Limb (tissue), 2 donors: Measurements from ENCODE around the gene DDI2.
"Not testable (repeated sequence)": the region's sequence is repeated elsewhere in the genome, so short reads cannot be mapped to it uniquely, and the experiment has no call there.

Source experiments
- DNase-seq, 2 donors: peaks; one replicate each; pipeline ENCODE4 v3.0.0-alpha.2; 2016; ENCODE audit errors: extremely low spot score in 2 of 2

The DDI2 gene

DNA sequence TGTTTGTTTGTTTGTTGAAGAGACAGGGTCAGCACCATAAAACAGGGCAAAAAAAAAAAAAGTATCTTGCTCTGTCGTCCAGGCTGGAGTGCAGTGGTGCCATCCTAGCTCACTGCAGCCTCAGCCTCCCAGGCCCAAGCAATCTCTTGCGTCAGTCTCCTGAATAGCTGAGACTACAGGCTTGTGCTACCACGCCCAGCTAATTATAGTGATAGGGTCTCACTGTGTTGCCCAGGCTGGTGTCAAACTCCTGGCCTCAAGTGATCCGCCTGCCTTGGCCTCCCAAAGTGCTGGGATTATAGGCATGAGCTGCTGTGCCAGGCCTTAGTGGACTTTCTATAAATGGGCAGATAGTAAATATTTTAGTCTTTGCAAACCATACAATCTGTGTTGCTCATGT is 19.2 kb downstream of the DDI2 start:
- no peak for DNase-seq

DNA sequence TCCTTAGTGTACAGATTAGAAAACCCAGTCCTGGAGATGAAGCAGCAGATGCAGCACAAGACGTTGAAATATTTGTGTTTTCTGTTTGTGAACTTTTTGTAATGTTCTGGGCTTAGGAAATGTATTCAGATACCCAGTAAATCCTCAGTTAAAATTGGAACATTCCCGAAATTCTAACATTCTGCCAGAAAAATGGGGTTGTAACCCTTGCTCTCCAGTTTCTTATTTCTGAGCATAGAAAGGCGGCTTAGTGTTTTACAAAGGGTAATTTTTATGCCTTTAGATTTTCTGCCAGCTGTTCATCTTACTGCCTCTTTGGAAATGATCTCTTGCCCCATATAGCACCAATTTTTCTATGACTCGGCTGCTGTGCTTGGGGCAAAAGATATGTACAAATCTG is 20.6 kb downstream of the DDI2 start:
- no peak for DNase-seq

DNA sequence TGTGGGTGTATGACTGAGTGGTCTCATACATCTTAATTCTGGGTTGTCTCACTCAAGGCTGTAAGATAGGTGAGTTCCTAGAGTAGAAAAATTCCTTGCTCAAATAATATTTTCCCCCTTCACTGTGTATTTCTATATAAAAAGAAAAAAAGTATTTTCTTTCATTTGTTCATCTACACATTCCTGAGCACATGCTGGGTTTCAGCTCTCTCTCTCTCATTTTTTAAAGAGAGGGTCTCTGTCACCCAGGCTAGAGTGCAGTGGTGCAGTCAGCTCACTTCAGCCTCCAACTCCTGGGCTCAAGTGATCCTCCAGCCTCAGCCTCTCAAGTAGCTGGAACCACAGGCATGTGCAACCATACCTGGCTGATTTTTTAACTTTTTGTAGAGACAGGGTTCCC is 22.0 kb downstream of the DDI2 start:
- no peak for DNase-seq

DNA sequence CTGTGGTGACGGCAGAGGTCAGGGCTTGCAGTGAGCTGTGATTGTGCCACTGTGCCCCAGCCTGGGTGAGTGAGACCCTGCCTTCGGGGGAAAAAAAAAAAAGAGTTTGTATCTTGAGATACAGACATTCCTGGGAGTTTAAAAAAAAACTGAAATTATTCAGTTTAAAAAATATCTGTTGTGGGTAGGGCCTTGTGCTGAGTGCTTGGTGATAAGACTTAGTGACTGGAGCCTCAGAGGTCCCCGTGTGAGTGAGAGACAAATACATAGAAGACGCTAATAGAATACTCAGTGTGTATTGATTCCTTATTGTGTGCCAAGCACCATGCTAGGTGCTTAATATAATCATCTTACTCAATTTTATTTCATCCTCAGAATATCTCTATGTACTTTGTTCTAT is 22.7 kb downstream of the DDI2 start:
- DNase-seq = no peak

DNA sequence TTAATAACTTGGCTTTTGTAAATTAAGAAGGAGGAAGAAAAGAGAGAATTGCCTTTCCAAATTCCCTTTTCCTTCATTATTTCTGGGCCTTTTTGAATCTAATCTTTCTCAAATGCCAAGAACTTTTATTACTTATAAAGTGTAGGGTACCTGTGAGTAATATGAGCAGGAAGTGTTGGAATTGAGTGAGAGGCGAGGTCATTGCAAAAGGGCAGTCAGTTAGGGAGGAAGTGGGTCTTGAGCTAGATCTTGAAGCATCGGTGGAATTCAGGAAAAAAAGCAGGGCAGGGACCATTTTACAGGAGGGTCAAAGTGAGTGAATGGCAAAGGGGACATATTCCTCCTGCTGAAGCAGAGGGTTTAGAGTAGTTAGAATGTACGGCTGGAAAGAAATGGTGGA is 23.4 kb downstream of the DDI2 start:
- DNase-seq = no peak

DNA sequence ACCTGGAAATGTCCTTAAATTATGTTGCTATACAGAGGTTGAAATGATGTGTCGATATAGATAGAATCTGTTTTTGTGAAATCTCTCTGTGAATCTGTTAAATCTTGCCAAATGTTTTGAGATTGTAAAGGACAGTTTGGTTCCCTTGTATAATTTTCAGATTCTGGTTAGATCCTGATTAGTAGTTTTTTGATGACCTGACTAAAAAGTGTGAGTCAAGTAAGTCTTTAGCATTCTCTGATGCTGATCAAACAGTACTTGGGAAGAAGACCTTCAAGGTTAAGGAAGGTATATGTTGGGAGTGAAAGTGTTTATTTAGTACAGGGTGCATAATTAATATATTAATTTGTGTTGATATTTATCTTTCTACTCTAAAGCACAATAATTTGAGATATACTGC is 32.7 kb downstream of the DDI2 start:
- no peak for DNase-seq

DNA sequence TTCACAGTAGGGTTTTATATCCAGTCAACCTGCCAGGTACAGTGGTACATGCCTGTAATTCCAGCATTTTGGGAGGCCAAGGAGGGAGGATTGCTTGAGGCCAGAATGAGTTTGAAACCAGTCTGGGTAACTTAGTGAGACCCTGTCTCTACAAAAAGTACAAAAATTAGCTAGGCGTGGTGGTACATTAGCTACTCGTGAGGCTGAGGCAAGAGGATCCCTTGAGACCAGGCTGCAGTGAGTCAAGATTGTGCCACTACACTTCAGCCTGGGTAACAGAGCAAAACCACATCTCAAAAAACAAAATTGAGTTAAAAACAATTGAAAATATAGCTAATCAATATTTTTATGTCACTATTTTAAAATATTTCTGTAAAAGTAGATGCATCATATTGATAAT is 33.2 kb downstream of the DDI2 start:
- no peak for DNase-seq

DNA sequence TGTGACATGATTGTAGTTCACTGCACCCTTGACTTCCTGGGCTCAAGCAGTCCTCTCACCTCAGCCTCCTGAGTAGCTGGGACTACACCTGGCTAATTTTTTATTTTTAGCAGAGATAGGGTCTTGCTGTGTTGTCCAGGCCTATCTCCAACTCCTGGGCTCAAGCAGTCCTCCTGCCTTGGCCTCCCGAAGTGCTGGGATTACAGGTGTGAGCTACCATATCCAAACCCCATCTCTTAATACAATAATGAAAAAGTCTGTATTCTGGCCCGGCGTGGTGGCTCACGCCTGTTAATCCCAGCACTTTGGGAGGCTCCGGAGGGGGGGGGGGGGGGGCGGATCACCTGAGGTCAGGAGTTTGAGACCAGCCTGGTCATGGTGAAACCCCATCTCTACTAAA is 34.9 kb downstream of the DDI2 start:
- DNase-seq = not testable (repeated sequence)

DNA sequence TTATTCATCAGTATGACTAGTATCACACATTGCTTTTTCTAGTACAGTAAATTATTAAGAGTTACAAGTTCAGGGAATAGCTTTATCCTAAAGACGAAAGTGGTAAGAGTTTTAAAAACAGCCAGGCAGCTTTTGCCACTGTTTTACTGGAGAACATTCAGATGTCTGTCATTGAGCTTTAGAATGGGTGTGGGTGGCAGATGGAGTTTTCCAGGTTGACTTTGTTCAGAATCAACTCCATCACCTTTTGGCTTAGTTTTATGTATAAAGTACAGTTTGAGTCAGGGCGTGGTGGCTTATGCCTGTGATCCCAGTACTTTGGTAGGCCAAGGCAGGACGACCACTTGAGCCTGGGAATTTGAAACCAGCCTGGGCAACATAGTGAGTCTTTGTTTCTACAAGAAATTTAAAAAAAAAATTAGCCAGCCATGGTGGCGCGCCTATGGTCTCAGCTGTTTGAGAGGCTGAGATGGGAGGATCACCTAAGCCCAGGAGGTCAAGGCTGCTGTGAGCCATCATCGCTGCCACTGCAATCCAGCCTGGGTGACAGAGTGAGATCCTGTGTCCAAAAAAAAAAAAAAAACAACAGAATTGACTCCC is 36.9 kb downstream of the DDI2 start:
- no peak for DNase-seq

DNA sequence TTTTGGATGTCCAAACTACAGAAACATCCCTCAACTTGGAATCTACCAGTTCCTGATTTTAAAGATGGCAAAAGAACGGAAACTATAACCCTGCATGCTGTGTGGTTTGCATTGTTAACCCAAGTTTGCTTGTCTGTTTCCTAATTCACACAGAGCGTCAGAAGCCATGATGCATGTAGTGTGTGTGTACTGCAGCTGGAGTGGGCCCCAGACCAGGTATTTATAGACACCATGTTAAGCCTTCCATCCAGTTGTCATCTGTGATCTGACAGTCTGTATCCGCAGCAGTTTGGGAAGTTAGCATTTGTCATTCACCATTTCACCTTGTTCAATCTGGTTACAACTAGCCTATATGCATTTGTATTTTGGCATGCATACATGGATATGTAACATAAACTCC is 39.2 kb downstream of the DDI2 start:
- DNase-seq = no peak

DNA sequence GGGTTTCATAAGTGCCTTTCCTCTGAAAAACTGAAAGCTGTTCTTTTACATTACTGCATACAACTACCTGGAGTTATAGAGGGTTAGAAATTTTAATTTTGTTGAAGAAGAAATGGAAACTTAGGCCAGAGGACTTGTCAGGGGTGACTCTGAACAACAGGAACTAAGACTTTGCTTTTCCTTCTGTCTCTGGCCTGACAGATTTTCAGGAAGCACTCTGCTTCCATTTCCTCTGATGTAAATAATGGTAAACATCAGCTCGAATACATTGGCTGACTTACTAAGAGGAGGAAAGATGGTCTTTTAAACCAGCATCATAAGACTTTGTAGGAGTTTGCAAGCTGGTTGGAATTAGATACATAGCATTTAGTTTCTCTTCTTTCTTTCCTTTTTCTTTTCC is 39.8 kb downstream of the DDI2 start:
- DNase-seq = no peak

DNA sequence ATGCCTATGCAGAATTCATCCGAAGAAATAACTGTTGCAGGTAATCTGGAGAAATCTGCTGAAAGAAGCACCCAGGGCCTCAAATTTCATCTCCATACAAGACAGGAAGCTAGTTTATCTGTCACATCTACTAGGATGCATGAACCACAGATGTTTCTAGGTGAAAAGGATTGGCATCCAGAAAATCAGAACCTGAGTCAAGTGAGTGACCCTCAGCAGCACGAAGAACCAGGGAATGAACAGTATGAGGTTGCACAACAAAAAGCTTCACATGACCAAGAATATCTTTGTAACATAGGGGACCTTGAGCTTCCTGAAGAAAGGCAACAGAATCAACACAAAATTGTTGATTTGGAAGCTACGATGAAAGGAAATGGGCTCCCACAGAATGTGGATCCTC is 42.9 kb downstream of the DDI2 start:
- DNase-seq = no peak

DNA sequence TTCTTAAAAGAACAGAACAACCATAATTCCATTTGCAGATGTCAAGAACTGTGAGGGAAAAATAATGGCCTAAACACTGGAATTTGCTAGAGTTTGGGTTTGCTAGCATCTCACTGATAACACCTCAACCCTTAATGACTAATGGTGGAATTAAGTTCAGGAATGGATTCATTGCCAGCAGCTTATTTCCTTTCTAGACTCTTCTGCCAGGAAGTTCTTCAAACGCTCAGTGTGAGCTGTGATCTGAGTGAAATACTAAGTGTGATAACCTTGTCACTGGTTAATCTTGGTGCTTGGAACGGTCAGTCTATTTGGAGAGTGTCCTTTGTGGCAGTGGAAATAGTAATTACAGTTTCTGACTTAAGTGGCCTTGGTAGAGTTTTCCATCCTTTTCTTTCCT is 45.2 kb downstream of the DDI2 start:
- DNase-seq = no peak

DNA sequence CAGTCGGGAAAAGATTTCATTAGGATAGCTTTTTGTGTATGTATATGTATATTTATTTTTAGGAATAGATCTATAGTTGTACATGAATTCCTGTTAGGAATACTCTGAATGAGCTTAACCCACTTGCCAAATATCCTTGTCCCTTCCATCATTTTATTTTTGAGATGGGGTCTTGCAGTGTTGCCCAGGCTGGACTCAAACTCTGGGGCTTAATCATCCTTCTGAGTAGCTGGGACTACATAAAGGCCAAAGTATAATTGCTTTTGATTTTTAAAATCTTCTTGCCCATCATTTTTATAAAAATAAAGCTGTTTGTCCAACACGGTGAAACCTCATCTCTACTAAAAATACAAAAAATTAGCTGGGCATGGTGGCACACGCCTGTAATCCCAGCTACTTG is 46.7 kb downstream of the DDI2 start:
- no peak for DNase-seq

DNA sequence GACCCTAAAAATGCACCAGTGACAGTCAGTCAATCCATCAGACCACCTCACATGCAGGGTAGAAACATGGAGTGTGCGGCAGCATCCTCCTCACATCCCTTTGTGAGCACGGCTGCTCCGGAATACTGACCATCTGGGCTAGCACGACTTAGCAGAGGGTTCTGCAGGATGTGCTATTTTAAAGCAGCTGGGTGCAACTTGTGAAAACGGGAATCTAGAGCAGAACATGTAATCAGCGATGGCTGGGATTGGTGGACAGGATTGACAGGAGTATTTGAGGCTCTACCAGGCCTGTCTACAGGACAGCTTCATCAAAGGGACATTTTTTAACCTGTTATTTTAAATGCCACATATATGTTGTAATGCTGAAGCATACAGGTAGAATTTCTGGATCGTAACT is 50.1 kb downstream of the DDI2 start:
- DNase-seq = no peak

DNA sequence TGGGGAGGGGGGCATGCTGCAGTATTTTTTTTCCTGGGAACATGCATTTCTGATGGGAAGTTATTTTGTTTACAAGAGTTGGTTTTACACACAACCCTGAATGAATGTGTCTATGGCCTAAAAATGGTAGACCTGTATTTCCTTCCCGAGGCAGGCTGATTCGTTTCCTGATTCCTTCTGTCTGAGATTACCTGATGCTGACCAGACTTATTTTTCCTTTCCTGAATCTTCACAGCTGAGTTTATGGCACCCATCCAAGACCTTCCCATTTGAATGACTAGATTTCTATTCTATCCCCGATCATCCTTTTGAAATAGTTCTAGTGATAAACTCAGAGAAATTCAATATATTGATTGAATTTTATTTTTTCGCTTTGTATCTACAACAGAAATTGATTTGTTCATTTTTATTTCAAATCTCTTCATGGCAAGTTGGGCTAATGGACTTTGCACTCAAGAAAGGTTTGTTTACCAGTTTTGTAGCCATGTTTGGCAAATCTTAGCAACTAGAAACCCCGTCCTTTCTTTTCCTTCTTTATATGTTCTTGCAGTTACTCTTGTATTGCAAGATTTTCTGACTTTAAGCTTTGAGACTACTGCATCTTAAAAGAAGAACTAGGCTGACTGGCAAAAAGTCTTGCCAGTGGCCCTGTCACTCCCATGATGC is 51.0 kb downstream of the DDI2 start:
- DNase-seq = no peak

DNA sequence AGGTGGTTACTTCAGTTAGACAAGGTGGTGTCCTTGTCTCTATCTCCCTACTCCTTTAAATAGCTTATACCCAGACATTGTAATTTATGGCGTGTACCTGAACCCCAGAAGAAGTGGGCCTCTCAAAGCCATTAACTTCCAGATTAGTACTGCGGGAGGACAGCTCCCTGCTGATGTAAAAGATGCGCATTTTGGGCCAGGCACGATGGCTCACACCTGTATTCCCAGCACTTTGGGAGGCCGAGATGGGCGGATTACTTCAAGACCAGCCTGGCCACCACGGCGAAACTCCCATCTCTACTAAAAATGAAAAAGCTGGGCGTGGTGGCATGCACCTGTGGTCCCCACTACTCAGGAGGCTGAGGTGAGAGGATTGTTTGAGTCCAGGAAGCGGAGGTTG is 51.8 kb downstream of the DDI2 start:
- no peak for DNase-seq

DNA sequence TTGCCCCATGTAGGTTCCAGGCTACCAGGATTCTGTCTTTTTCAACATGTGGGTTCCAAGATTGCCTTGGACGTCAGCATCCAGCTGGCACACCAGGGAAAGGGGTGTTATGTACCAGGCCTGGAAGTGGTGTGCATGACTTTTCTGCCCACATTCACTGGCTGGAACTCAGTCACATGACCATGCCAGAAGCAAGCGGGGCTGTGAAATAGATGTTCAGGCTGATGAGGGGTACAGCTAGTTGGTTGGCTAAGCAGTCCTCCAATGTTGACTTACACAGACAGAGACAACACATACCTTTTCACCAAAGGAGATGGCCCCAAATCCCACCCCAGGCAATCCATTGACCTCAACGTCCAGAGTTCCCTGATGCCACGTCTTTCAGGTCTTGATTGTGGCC is 52.6 kb downstream of the DDI2 start:
- DNase-seq = no peak

DNA sequence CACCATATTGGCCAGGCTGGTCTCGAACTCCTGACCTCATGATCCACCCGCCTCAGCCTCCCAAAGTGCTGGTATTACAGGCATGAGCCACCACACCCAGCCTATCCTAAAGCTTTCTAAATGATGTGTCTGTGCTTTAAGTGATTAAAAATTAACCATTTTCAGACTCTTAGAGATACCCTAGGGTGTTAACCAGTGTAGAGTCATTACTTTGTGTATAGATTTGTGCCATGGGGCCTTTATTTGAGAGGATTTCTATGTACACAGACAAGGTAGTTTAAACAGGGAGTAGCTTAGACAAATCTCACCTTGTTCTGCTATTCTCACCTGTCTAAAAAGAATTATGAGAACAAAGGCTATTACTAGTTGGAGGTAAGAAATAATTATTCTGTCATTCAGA is 54.2 kb downstream of the DDI2 start:
- DNase-seq = no peak

DNA sequence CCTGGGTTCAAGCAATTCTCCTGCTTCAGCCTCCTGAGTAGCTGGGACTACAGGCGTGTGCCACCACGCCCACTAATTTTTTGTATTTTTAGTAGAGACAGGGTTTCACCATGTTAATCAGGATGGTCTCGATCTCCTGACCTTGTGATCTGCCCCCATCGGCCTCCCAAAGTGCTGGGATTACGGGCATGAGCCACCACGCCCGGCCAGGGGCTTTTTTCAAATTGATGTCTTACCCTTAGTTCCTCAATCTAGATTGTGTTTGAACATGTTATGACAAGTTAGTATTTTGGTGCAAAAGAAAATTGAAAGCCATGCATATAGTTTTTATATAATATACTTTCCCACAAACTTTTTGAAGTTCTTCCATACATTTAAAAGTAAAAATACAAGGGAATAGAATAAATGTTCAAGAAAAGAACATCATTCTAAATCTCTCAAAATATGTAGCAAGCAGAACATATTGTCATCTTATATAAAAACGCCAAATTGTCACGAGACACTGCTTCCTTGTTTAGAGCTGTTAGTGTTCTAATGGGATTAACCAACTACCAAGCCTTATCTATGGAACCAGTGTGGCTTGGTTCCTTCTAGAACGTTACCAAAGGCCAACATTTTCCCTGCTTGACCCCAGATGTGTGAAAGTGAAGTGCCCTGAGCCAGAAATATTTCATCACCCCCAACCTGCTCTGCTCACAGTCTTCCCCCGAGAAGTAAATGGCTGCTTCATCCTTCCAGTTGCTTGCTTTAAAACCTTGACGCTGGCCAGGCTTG is 57.3 kb downstream of the DDI2 start:
- no peak for DNase-seq

DNA sequence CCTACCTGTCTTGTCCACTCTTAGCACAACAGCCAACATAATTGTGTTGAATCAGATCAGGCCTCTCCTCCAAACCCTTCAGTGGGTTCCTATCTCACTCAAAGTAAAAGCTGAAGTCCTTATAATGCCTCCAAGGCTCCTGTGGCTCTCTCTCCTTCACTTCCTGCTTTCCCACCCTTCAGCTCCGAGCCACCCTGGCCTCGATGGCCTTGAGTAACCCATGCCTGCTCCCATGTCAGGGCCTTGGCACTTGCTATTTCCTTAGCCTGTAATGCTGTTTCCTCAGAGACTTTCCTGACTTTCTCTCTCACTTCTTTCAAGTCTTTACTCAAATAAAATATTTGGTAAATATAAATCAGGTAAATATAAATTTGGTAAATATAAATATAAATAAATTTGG is 58.8 kb downstream of the DDI2 start:
- DNase-seq = no peak

DNA sequence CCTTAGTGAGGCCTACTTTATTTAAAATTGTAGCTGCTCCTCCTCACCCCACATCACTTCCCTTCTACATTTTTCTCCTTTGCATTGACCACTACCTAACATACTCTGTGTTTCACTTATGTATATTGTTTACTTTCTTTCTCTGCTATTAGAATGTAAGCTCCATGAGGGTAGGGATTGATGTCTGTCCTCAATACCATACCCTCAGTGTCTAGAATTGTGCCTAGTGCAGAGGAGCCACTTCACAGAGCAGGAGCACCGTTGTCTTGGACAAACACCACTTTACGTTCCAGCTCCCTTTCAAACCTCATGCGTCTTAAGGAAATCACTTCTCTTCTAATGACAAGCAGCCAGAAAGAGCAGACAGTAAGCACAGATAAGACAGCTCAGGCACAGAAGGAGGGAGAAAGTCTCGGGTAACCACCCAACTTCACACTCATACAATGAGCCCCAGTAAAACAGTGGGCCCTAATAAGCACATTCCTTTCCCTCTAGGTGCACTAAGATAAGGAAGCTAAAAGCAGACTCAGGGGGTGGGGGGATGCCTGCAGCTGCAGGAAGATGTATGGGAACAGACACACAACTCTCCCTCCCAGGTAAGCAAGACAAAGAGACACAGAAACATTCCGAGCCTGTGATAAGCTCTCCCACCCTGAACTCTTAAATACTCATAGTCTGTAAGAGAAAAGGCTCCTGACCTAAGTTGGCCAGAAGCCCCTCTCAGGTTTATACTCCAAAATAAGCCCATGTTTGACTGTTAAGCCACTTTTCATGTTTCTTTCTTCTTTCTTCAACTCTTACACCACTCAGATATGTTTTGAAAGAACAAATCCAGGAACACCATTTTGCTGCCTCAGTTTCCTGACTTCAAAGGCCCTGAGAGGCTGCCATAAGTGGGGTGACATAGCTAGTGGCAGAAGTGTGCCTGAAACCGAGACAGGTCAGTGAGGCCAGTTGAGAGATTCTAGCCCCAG is 59.7 kb downstream of the DDI2 start:
- no peak for DNase-seq
